Measurements from ENCODE around the gene BCL2L13.
A peak's percentile ranks its signal among the peaks of the same experiment; 100 is the strongest.
"Not testable (repeated sequence)": the region's sequence is repeated elsewhere in the genome, so short reads cannot be mapped to it uniquely, and the experiment has no call there.

The BCL2L13 gene

GRCh38 chr22:17636850-17637249, 1.7 kb upstream of the BCL2L13 start:
- DNase-seq: not testable (repeated sequence)

GRCh38 chr22:17637490-17638181, 921 bp upstream of the BCL2L13 start:
- DNase-seq: no peak

- peak in 1 of 4 experiments; percentile 72 for DNase-seq
Observed at GRCh38 chr22:17638182-17638431, 450 bp upstream of the BCL2L13 start.

- peak; percentile 42 to 55 (median 44) for DNase-seq
Observed at GRCh38 chr22:17639247-17639741, 737 bp downstream of the BCL2L13 start.

- peak in 2 of 4 experiments; percentile 25 to 49 for DNase-seq
Observed at GRCh38 chr22:17641269-17641668, 2.7 kb downstream of the BCL2L13 start.

GRCh38 chr22:17642357-17642756, 3.8 kb downstream of the BCL2L13 start:
- DNase-seq: not testable (repeated sequence)

GRCh38 chr22:17647452-17647851, 8.9 kb downstream of the BCL2L13 start:
- DNase-seq: no peak

- peak; percentile 42 to 79 (median 66) for DNase-seq
Observed at GRCh38 chr22:17647991-17648390, 9.4 kb downstream of the BCL2L13 start.

GRCh38 chr22:17648569-17648968, 10.0 kb downstream of the BCL2L13 start:
- DNase-seq: peak in 2 of 4 experiments; percentile 63 to 70

- DNase-seq: peak in 3 of 4 experiments; percentile 14 to 19 (median 18)
Observed at GRCh38 chr22:17655289-17655688, 16.7 kb downstream of the BCL2L13 start.

- DNase-seq: no peak
Observed at GRCh38 chr22:17656870-17657395, 18.4 kb downstream of the BCL2L13 start.

- DNase-seq: no peak
Observed at GRCh38 chr22:17664414-17665055, 26.0 kb downstream of the BCL2L13 start.

GRCh38 chr22:17665248-17665647, 26.7 kb downstream of the BCL2L13 start:
- DNase-seq: no peak

GRCh38 chr22:17665854-17666253, 27.3 kb downstream of the BCL2L13 start:
- peak in 2 of 4 experiments; percentile 49 to 53 for DNase-seq

- DNase-seq: not testable (repeated sequence)
Observed at GRCh38 chr22:17671521-17672092, 33.0 kb downstream of the BCL2L13 start.

GRCh38 chr22:17672417-17672991, 33.9 kb downstream of the BCL2L13 start:
- DNase-seq: peak in 2 of 4 experiments; percentile 16 to 49

- no peak for DNase-seq
Observed at GRCh38 chr22:17674152-17674551, 35.6 kb downstream of the BCL2L13 start.

GRCh38 chr22:17675584-17675983, 37.0 kb downstream of the BCL2L13 start:
- peak; percentile 17 to 74 (median 52) for DNase-seq

- DNase-seq: no peak
Observed at GRCh38 chr22:17678817-17679385, 40.3 kb downstream of the BCL2L13 start.

GRCh38 chr22:17684245-17684644, 45.7 kb downstream of the BCL2L13 start:
- peak in 3 of 4 experiments; percentile 14 to 48 (median 30) for DNase-seq

GRCh38 chr22:17692841-17693240, 54.3 kb downstream of the BCL2L13 start:
- no peak for DNase-seq

- DNase-seq: no peak
Observed at GRCh38 chr22:17694193-17694592, 55.6 kb downstream of the BCL2L13 start.

- no peak for DNase-seq
Observed at GRCh38 chr22:17694752-17695151, 56.2 kb downstream of the BCL2L13 start.

All from suppressor macrophage (primary cell).